NCI-H2107 (cell line): Measurements from ENCODE around the gene CAPZB.

Experiments used
- DNase-seq: peaks from one replicate; lab custom pipeline; 2025; lab: John Stamatoyannopoulos, UW

CAPZB gene

GRCh38 chr1:19429611-19430010 is 55.7 kb downstream of the CAPZB start:
- DNase-seq: peak; percentile 30

- DNase-seq: no peak
Measured at GRCh38 chr1:19427087-19427781, 58.1 kb downstream of the CAPZB start.

DNA sequence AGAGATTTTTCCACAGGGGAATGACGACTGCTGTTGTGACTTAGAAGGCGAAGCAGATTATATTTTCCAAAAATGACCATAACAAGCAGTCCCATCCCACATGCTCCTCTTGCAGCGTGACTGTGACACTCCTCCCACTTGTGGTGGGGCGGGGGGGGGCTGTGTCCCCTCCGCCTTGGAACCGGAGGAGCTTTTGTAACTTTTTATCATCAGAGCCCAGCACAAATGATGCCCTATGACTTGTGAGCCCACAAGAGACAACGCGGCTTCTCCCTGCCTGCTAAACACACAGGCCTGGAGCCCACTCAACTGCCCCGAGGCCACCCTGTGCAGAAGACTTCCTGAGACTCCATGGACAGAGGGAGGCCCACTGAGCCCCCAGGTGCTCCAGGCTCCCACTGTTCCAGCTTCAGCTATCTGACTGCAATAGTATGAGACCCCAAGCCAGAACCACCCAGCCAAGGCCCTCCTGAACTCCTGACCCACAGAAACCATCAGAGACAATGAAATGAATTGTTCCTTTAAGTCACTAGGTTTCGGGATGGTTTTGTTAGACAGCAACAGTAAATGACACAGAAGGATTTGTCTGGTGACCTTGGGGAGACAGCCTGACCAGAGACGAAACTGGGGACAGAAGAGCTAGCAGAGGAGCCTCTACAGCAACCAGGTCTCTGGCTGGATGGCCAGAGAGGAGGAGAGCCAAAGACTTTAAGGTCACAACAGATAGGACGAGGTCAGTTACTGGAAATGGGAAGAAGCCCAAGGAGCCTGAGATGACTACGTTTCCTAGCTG is 58.8 kb downstream of the CAPZB start:
- no peak for DNase-seq

DNA sequence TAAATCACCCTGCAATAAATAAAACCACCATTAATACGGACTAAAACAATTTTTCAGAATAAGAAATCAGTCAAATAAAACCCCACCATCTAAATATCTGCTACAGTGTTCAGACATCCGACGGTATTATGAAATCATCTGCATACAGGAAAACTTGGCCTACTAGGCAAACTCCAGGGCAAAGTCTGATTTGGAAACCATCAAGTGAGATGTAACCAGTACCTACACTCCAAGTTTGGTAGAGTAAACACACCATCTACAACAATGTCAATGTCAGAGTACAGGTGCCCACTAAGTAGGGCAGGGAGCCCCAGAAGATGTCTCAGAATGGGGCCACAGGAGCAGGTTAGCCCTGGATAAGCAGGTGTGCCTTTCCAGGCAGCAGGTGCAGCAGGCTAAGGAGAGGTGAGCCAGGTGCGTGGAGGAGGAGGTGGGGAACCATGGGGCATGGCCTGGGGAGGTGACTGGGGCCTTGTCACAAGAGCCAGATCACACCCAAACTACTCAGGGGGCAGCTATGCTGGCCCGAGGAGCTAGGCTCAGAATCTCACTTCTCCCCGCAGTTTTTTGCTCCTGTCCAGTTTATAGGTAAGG is 59.6 kb downstream of the CAPZB start:
- peak; percentile 17 for DNase-seq

- DNase-seq: no peak
Measured at GRCh38 chr1:19424651-19425570, 60.4 kb downstream of the CAPZB start.

GRCh38 chr1:19423130-19423529 is 62.2 kb downstream of the CAPZB start:
- no peak for DNase-seq

GRCh38 chr1:19421365-19421764 is 64.0 kb downstream of the CAPZB start:
- no peak for DNase-seq

GRCh38 chr1:19420606-19421005 is 64.7 kb downstream of the CAPZB start:
- no peak for DNase-seq

- DNase-seq: no peak
Measured at GRCh38 chr1:19419691-19420090, 65.6 kb downstream of the CAPZB start.

DNA sequence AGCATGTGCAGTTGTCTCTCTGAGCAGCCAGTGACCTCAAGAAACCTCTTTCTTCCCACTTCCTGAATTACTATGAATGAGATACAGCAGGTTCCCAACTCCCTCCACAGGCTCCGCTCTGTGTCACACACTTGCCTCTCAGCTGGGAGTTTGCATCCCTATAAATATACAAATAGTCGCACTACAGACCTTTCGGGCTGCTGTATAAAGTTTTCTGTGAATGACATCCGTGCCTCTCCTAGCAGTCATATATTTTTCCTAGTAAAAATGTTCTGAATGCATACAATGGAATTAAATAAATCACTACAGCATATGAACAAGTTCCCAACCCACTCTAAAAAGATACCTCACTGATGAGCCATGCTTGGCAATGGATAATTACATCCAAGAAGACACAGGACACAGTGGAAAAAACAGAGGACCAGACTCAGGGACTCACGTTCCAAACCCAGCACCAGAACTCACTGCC is 66.8 kb downstream of the CAPZB start:
- DNase-seq: no peak

DNA sequence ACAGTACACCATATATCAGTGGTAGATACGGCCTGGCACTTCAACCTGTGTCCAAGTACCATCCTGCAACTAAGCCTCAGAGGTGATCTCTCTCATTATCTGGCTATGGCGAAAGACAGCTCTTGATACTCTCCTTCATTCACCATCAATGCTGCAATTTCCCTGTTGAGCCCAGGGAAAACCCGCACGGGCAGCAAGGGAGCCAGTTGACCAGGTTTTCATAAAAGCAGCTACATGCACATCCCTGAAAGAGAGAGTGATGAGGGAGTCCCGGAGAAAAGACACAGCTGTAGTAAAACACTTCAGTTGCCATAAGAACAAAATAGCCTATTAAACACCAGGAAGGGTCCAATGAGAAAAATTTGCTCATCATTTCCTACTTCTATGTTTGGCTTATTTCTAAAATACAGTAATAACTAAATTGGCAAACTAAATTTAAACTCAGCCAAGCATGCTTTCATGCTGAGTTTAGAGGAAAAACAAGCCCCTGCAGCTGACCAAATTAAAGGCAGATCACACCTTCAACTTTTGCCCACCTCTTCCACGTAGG is 68.3 kb downstream of the CAPZB start:
- DNase-seq: no peak

GRCh38 chr1:19416145-19416544 is 69.2 kb downstream of the CAPZB start:
- DNase-seq: no peak

DNA sequence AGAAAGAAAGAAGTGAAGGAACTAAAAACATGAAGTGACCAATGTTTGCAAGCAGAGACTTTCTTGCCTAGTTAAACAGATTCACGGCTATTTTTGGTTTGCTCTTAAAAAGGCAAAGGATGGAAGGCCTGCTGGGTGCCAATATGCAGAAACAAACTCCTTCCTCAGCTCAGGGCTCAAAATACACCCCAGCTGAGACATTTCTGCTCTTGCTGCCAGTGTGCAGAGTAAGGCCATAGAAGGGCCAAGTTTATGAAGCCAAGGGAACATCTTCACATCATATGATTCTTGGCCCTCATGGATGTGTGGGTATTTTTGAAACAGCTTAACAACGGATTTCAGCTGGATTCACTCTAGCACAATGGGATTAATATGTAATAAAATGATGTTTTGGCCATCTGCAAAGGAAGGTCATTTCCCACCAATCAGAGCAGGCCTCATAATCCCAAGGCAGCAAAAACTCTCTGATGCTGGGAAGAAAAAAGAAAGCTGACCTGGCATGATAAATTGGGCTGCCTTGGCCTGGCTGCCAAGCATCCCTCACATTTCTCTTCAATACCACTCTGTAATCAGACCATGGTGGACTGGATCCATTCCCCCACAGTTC is 70.7 kb downstream of the CAPZB start:
- no peak for DNase-seq

DNA sequence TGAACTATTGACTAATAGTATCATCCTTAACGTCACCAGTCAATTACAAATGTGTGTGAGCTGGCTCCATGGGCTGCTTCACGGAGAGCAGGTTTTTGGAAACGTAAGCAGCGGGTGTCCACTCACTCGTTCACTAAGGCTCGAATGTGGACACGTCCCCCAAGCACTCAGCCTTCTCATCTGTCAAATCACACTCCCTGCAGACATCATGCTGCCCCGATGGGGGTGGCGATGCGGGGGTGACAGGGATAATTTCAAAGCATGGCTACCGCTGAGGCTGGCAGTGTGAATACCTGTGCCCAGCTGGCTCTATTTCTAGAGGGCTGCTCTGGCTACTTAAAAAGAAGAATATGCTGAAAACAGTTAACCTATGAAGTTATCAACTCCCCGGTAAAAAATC is 71.3 kb downstream of the CAPZB start:
- DNase-seq: no peak

DNA sequence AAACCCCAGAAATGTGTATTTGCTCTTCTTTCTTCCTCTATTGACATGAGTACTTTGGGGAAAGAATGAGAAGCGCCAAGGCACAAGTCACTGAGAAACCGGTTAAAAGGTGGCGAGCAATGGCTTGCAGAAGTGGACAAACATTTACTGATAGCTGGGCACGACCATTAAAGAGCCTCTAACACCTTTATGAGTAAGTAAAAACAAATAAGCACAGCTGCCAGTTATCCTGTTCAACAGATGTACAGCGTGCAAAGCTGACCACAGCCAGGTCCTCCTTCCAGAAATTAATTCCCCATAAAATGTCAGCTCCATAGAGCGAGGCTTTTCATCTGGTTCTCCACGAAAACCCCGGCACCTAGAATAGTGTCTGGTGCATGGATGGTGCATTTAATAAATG is 72.7 kb downstream of the CAPZB start:
- no peak for DNase-seq

GRCh38 chr1:19411612-19412011 is 73.7 kb downstream of the CAPZB start:
- no peak for DNase-seq

DNA sequence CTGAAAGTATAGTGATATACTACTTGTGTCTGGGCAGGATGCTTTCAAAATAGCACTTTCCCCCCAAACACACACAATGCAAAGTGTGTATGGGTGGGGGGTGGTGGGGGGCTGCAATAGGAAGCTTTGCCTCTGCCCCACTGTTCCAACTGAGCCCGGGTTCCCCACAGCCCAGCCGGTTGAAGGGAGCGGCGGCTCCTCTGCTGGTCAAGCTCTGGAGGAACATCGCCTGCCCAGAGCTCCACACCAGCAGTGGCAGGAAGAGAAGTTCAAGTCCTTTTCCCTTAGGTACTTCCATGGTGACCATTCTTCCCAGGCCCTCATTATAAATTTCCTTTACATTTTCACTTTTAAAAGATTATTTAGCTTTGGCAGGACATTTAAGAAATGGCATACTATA is 74.9 kb downstream of the CAPZB start:
- no peak for DNase-seq

- no peak for DNase-seq
Measured at GRCh38 chr1:19409477-19410341, 75.6 kb downstream of the CAPZB start.

DNA sequence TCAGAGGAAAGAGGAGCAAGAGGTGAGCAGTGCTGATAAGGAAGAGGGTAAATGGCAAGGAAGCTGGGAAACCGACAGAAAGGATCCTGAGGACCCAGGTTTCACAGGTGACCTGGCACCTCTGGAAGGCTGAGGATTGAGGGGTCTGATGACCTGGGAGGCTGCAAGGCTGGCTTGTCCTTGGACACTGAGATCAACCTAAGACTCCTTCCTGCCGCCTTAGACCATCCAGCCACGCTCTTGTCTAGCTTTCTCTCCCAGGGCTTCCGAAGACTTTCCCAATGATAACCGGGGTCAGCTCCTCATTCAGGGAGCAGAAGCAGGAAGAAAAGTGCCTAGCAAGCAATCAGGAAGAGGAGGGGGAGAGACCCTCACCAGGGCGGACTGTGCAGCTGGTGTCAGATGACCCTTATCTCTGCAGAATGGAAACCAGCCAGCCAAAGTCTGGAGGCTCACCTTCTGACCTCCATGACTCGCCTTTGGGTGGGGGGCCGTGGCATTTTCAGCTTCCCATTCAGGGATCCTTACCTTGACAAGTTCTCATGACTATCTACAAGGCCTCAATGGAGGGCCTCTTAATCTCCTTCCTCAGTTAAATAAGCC is 77.7 kb downstream of the CAPZB start:
- no peak for DNase-seq

DNA sequence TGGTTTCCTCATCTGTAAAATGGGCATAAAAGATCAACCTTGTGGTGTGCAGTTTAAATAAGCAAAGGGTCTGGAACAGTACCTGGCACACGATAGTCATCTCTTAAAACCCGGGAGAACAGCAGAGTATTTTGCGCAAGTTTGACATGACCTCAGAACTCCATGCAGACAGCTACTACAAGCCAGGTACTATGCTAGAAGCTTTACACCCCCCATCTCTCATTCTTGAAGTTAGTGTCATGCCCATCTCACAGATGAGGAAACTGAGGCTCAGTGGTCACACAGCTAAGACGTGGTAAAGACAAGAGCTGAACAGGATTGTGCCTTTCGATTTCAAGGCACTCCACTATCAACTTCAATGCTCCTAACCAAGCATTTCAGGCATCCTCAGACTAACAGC is 78.7 kb downstream of the CAPZB start:
- no peak for DNase-seq
